Activated naive CD8-positive, alpha-beta T cell (primary cell): ENCODE data around the gene CDH4.

ENCODE experiments used
- H3K27ac Mint-ChIP-seq: one replicate; pipeline ENCODE4 v1.8.0; 2021; ENCODE audit warnings: mixed read lengths
- H3K27me3 Mint-ChIP-seq: one replicate; pipeline ENCODE4 v1.8.0; 2021; ENCODE audit warnings: mixed read lengths
- H3K36me3 Mint-ChIP-seq: one replicate; pipeline ENCODE4 v1.8.0; 2021; ENCODE audit warnings: mixed read lengths
- H3K4me1 Mint-ChIP-seq: one replicate; pipeline ENCODE4 v1.8.0; 2021; ENCODE audit warnings: low read depth, mixed read lengths
- H3K4me3 Mint-ChIP-seq: one replicate; pipeline ENCODE4 v1.8.0; 2021; ENCODE audit warnings: mild to moderate bottlenecking, mixed read lengths
- H3K9me3 Mint-ChIP-seq: one replicate; pipeline ENCODE4 v1.8.0; 2021; ENCODE audit warnings: low read depth, mixed read lengths

The CDH4 gene

DNA sequence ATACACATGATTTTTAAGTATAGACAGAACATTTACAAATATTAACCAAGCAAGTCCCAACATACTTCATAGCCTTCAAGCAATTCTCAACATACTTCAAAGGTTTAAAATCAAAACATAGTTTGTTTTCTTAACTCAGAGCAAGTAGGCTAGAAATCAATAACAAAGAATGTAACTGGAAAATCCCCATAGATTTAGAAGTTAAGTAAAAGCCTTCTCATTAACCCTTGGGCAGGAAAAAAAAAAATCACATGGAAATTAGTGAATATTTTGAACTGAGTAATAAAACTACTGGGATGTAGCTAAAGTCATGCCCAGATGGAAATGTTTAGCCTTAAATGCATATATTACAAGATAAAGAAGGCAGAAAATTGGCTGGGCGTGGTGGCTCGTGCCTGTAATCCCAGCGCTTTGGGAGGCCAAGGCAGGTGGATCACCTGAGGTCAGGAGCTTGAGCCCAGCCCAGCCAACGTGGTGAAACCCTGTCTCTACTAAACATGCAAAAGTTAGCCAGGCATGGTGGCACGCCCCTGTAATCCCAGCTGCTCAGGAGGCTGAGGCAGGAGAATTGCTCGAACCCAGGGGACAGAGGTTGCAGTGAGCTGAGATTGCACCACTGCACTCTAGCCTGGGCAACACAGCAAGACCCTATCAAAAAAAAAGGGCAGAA is 497.5 kb downstream of the CDH4 start:
- Mint-ChIP-seq H3K27me3 (no peaks in the 10 kb centered on the region), H3K4me1 (no peaks in the 10 kb centered on the region), H3K36me3 (no peaks in the 10 kb centered on the region)

DNA sequence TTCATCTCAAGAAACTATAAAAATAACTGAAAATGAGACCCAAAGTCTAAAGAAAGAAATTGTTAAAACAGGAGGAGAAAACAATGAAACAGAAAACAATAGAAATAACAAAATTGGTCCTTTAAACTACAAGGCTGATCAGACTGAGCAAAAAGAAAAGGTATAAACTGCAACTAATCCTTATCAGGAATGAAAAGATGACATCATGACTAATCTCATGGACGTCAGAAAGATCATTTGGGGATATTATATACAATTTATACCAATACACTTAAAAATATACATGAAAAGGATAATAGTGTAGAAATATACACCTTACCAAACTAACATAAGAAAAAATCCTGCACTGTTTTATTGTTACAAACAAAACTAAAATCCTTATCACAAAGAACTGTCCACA is 498.0 kb downstream of the CDH4 start:
- no peaks in the 10 kb centered on the region for H3K9me3 Mint-ChIP-seq
- H3K27me3 Mint-ChIP-seq: no peaks in the 10 kb centered on the region
- H3K4me1 Mint-ChIP-seq: no peaks in the 10 kb centered on the region
- no peaks in the 10 kb centered on the region for H3K36me3 Mint-ChIP-seq
- H3K27ac Mint-ChIP-seq: no peak overlapping the region
- H3K4me3 Mint-ChIP-seq: no peak overlapping the region

More for the DNA sequence above, 497.5 kb downstream of the CDH4 start:
- H3K9me3 Mint-ChIP-seq: no peaks in the 10 kb centered on the region
- H3K4me3 Mint-ChIP-seq: no peak overlapping the region
- no peak overlapping the region for H3K27ac Mint-ChIP-seq

DNA sequence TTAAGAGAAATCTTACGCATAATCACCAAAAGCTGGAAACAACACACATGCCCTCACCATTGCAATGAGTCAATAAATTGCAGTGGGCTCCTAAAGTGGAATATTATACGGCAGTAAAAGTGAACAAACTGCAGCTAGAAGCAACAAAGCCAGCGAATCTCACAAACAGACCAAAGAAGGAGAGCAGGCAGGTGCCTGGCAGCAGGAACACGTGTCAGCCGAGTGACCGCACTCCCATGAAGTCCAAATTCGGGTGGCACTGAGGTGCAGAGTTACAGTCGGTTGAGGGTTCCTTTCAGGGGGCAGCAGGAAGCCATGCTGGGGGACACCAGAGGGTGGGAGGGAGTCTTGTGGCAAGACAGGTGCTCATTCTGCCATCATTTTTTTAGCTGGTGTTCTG is 500.5 kb downstream of the CDH4 start:
- no peaks in the 10 kb centered on the region for H3K9me3 Mint-ChIP-seq
- H3K4me3 Mint-ChIP-seq: no peak overlapping the region
- H3K27ac Mint-ChIP-seq: no peak overlapping the region
- no peaks in the 10 kb centered on the region for H3K4me1 Mint-ChIP-seq
- H3K36me3 Mint-ChIP-seq: no peaks in the 10 kb centered on the region
- no peaks in the 10 kb centered on the region for H3K27me3 Mint-ChIP-seq

DNA sequence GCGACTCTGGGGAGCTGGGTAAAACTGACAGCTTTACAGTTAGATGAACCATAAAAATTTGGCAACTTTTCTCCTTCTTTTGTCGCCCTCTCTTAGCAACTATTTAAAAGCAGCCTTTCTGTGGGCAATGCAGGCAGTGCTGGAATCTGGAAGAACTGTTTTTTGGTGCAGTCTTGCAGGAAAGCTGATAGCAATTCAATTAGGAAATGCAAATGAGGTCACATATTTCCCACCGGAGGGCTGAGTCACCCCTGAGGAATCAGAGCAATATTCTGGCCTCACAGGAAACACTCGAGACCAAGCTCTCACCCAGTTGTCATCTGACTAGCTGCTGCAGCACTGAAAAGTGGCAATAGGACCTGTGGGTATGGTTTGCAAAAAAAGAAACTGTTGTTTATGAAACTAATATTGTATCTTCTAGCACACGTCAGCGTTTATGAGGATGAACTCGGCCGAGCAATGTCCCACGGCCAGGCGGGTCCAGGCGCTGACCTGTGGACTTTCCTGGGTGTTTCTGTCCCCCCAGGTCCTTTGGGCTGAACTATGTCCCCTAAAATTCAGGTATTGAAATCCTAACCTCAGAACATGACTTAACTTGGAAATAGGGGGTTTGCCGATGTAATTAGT is 501.4 kb downstream of the CDH4 start:
- Mint-ChIP-seq H3K4me1 (no peaks in the 10 kb centered on the region), H3K27me3 (no peaks in the 10 kb centered on the region), H3K27ac (no peak overlapping the region), H3K36me3 (no peaks in the 10 kb centered on the region), H3K9me3 (no peaks in the 10 kb centered on the region), H3K4me3 (no peak overlapping the region)

DNA sequence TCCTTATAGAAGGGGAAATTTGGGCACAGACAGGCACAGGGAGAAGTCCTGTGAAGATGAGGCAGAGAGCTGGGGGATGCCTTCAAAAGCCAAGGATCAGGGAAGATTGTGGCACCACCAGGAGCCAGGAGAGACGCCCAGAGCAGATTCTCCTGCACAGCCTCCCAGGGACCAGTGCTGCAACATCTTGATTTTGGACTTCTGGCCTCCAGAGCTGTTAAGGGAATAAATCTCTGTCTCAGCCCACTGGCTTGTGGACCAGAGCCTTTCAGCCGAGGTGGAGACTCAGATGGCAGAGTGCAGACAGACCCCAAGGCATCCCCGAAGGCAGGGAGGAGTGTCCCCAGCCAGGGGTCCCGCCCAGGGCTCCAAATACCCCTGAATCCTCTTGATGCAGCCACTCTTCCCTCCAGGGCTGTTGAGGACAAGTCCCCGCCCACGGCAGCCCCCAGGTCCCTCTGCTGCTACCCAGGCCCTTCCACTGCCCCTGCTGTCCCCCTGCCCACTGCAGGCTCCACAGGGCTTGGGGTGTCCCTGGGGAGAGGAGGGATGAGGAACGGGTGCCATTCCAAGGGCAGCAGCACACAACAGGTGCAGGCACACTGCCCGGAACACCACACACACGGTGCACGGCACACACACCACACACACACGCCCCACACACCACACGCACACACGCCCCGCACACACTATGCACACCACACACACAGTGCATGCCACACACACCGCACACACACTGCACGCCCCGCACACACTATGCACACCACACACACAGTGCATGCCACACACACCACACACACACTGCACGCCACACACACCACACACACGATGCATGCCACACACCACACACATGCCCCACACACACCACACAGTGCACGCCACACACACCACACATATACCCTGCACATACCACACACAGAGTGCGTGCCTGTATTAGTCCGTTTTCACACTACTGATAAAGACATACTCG is 502.2 kb downstream of the CDH4 start:
- Mint-ChIP-seq H3K27ac (no peak overlapping the region), H3K36me3 (no peaks in the 10 kb centered on the region), H3K4me1 (no peaks in the 10 kb centered on the region), H3K27me3 (no peaks in the 10 kb centered on the region), H3K4me3 (no peak overlapping the region), H3K9me3 (no peaks in the 10 kb centered on the region)

DNA sequence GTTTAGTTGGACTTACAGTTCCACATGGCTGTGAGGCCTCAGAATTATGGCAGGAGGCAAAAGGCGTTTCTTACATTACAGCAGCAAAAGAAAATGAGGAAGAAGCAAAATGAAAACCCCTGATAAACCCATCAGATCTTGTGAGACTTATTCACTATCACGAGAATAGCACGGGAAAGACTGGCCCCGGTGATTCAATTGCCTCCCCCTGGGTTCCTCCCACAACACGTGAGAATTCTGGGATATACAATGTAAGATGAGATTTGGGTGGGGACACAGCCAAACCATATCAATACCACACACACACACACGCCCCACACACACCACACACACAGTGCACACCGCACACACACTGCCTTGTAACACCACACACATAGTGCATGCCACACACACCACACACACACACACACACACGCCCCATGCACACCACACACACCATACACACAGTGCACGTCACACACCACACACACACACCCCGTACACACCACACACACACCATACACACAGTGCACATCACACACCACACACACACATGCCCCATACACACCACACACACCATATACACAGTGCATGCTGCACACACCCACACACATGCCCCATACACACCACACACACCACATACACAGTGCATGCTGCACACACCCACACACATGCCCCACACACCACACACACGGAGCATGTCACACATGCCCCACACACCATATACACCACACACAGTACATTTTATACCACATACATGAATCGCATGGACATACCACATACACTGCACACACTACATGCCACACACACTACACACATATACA is 503.1 kb downstream of the CDH4 start:
- Mint-ChIP-seq H3K27ac (no peak overlapping the region), H3K27me3 (no peaks in the 10 kb centered on the region), H3K9me3 (no peaks in the 10 kb centered on the region), H3K4me1 (no peaks in the 10 kb centered on the region), H3K36me3 (no peaks in the 10 kb centered on the region), H3K4me3 (no peak overlapping the region)

DNA sequence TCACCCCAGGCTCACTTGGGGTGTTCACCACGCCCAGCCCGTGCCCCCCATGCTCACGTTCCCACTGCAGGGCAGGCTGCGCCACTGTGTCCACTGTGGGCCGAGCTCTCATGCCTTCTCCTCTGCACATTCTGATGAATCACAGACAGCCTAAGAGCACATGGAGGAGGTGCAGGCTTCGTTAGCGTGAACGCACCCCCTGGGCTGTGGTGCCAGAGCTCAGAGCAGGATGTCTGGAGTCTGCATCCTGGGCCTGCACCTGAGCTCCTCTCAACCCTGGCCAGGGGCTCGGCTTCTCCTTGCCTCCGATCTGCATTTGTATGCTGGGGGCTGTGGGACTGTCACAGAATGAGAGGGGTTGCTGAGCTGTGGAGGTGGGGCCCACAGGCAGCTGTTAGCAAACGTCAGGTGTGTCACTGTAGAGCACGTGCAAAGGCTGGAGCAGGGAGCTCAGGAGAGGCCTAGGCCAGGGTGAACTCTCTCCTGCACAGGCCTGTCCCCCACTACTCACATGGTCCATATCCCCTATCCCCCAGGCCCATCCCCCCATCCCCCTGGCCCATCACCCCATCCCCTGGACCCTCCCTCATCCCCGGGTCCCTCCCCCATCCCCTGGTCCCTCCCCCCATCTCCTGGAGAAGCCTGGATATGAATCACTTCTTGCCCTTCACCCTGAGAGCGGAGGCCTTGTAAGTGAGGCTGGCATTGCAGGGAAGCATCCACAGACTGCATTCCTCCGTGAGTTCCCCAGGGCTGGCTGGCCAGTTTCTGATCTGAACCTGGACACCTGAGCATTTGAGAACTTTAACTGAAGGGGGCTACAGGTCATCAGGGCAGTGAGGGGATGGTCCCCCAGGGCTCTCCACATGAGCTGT is 504.1 kb downstream of the CDH4 start:
- Mint-ChIP-seq H3K27ac (no peak overlapping the region), H3K9me3 (no peaks in the 10 kb centered on the region), H3K27me3 (no peaks in the 10 kb centered on the region), H3K4me1 (no peaks in the 10 kb centered on the region), H3K4me3 (no peak overlapping the region), H3K36me3 (no peaks in the 10 kb centered on the region)

DNA sequence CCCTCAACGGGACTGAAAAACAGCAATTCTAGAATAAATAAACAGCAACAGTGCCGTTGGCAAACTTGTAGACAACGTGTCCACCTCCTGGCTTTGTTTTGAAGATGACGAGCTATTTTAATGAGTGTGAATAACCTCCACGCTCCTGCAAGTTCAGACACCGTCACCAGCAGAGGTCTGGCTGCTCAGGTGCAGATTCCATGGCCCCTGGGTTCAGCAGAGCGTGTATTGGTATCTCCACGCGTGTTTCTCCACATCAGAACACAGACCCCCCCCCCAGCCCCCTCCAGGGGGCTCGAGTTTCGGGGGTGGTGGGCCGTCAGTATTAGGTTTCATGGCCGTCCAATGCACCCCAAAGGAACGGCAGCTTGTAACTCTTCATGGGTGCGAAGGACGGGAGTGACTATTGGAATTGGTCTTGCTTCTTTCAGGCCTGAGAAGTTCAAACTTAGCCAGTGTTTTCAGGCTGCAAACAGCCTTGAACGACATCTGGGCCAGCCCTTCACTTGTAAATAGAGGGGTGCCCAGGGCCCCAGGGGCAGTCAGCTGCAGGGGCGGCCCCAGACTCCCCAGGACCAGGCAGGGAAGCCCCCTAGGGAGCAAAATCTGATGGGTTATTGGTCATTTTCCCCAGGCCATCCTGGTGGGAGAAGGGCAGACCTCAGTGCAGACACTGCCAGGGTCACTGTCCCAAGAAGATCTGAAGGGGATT is 505.1 kb downstream of the CDH4 start:
- Mint-ChIP-seq H3K27me3 (no peaks in the 10 kb centered on the region), H3K4me3 (no peak overlapping the region), H3K27ac (no peak overlapping the region), H3K4me1 (no peaks in the 10 kb centered on the region), H3K9me3 (no peaks in the 10 kb centered on the region), H3K36me3 (no peaks in the 10 kb centered on the region)

DNA sequence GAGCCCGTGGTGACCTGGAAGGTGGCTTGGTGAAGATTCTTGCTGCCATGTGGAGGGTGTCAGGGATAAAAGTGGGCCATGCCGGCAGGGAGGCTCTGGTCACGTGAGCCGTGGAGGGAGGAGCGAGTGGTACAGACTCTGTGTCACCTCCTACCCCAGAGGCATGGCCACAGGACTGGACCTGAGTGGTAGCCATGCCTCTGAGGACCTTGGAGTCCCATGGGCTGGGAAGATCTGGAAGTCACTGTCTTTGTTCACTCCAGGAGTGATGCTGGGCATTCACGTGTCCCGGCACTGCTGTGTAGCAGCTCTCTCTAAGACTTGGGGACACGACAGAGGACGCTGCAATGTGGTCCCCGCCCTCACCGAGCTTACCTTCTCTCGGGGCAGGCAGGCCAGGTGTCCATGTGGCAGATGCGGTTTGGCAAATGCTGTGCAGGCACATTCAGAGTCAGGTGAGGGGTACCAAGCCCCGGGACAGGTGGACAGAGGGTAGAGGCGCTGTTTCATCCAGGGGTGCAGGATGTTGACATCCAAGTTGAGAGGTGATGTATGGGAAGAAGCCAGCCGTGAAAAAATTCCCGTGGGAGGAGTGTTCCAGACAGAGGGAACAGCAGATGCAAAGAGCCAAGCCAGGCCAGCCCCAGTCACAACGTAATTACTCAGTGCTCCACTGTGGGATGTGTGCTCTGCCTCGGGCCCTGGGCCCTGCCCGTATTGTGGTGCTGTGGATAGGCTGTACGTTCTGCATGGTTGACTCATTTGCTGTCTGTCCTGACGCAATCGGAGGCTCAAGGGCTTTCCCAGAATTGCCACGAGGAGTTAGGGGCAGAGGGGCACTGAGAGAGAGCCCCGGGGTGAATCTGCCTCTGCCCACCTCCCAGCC is 505.9 kb downstream of the CDH4 start:
- Mint-ChIP-seq H3K9me3 (no peaks in the 10 kb centered on the region), H3K4me1 (no peaks in the 10 kb centered on the region), H3K27me3 (no peaks in the 10 kb centered on the region), H3K27ac (no peak overlapping the region), H3K4me3 (no peak overlapping the region), H3K36me3 (no peaks in the 10 kb centered on the region)

DNA sequence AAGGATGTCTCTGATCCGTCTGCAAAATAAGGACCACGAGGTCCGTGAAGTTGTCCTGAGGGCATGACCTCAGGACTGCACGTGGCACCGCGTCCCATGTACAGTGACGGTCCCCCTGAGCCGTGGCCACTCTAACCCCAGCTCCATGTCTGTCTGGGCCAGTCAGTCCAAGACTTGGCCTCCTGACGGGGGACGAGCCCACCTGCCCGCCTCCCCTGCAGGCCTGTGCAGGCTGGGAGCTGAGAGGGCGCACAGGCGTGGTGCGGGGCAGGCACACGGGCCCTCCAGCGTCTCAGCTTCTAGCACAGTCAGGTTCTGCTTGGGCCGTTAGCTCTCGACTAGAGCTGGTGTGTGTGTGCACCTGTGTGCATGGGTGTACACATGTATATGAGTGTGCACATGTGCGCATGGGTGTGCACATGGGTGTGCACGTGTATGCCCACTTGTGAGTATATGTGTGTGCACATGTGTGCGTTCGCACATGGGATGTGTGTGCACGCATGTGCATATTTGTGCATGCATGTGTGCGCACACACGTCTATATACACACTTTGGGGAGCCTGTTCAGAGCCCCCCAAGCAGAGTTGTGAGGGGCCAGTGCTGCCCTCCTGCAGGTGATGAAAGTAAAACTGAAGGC is 506.6 kb downstream of the CDH4 start:
- Mint-ChIP-seq H3K4me3 (no peak overlapping the region), H3K27me3 (no peaks in the 10 kb centered on the region), H3K9me3 (no peaks in the 10 kb centered on the region), H3K27ac (no peak overlapping the region), H3K36me3 (no peaks in the 10 kb centered on the region), H3K4me1 (no peaks in the 10 kb centered on the region)

DNA sequence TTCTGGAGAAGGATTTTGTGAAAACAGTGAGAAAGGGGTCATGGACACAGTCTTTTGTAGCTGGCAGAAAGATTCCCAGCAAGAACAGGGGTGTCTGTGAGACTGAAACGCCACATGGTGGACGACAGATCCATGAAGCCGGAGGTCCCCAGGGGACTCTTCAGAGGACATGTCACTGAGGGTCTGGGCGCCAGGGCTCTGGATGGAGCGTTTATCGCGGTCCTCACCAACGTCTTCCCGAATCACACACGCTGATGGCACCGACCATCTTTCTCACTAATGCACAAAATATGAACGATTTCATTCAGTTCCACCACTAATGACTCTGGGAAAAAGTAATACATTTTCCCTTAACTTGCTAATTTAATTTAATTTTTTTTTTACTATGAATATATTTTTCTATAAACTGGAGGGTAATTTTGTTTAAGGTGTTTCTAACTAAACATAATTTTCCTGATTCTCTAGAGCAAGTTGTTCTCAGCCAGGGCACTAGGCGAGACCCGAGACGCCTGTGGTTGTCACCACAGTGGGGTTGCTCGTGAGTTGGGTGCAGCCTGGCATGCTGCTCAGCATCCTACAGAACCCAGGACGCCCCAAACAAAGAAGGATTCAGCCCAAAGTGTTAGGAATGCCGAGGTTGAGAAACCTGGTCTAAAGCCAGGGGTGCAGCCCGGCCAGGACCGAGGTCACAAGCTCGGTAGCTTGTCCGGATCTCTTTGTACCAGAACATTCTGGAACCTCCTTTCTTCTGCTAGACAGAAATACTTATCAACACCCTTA is 507.4 kb downstream of the CDH4 start:
- Mint-ChIP-seq H3K36me3 (no peaks in the 10 kb centered on the region), H3K9me3 (no peaks in the 10 kb centered on the region), H3K4me1 (no peaks in the 10 kb centered on the region), H3K27ac (no peak overlapping the region), H3K27me3 (no peaks in the 10 kb centered on the region), H3K4me3 (no peak overlapping the region)

DNA sequence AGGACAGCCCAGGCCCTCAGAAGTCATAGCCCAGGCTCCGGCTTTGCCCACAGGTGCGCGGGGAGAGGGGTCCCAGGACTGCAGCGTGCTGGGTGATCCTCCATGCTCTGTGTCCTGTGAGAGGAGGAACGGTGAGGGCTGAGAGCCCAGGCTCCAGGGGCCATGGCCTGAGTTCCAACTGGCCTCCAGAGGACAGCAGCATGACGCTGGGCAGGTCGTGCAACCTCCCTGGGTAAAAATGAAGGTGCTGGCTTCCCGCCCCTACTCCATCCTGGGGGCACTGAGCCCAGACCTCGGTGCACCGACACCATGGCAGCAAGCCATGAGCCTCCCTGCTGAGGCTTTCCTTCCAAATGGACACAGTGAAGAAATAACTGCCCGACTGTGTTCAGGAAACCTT is 508.3 kb downstream of the CDH4 start:
- Mint-ChIP-seq H3K4me1 (no peaks in the 10 kb centered on the region), H3K9me3 (no peaks in the 10 kb centered on the region)

More for the DNA sequence above, 508.3 kb downstream of the CDH4 start:
- Mint-ChIP-seq H3K4me3 (no peak overlapping the region), H3K27me3 (no peaks in the 10 kb centered on the region), H3K27ac (no peak overlapping the region), H3K36me3 (no peaks in the 10 kb centered on the region)
